ENCODE data around the gene COMP. TPM values are rescaled to one million over a fixed set of nuclear protein-coding genes. Genes with fewer than 3 reads are reported as not detected.

Gene COMP
- total RNA-seq, 1 donor from 2014 or later: not detected

DNA sequence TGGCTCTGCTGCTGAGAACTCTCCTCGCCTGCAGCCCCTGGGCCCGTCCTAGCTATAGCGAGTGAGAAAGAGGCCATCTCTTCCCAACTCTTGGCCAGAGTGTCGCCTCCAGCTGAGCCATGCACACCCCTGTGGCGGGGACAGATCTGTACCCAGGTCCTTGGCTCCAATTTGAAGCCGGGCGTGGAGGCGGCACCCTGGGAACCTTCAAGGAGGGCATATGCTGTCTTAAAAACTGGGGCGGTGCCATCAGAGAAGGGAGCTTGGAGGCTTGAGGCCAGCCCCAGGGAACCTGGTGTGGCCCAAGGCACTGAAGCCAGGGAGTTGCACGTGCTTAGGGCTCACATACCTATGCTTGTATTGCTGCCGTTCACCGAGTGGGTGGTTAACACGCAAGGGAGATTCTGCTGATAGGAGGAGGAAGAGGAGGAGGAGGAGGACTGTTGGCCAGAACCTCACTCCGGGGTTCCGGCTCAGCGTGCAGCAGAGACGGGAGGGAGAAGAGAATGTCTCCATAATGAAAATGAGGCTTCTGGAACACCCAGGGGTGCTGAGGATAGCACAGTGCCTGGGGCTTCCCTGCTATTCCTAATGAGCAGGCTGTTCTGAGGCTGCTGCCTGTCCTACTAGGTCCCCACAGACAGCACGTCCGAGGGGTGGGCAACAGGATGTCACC, 40.7 kb downstream of the COMP start:
- no peak for DNase-seq
- peaks cover 14% of the 10 kb centered on the region for H3K27me3 Mint-ChIP-seq (ENCODE audit: unreplicated experiment)
- no peaks in the 10 kb centered on the region for H3K36me3 Mint-ChIP-seq (ENCODE audit: unreplicated experiment)
- H3K9me3 Mint-ChIP-seq (ENCODE audit: unreplicated experiment): peaks cover 7% of the 10 kb centered on the region
- H3K27ac Mint-ChIP-seq (ENCODE audit: unreplicated experiment): no peak overlapping the region
- TF ChIP-seq, protein P1, sequence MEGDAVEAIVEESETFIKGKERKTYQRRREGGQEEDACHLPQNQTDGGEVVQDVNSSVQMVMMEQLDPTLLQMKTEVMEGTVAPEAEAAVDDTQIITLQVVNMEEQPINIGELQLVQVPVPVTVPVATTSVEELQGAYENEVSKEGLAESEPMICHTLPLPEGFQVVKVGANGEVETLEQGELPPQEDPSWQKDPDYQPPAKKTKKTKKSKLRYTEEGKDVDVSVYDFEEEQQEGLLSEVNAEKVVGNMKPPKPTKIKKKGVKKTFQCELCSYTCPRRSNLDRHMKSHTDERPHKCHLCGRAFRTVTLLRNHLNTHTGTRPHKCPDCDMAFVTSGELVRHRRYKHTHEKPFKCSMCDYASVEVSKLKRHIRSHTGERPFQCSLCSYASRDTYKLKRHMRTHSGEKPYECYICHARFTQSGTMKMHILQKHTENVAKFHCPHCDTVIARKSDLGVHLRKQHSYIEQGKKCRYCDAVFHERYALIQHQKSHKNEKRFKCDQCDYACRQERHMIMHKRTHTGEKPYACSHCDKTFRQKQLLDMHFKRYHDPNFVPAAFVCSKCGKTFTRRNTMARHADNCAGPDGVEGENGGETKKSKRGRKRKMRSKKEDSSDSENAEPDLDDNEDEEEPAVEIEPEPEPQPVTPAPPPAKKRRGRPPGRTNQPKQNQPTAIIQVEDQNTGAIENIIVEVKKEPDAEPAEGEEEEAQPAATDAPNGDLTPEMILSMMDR (IDR thresholded peaks at IDR 0.05; ENCODE audit: partially characterized antibody, unreplicated experiment): no peak
- no peak overlapping the region for H3K4me3 Mint-ChIP-seq (ENCODE audit: unreplicated experiment)
- H3K4me1 Mint-ChIP-seq (ENCODE audit: low read depth, unreplicated experiment): peaks cover 8% of the 10 kb centered on the region

DNA sequence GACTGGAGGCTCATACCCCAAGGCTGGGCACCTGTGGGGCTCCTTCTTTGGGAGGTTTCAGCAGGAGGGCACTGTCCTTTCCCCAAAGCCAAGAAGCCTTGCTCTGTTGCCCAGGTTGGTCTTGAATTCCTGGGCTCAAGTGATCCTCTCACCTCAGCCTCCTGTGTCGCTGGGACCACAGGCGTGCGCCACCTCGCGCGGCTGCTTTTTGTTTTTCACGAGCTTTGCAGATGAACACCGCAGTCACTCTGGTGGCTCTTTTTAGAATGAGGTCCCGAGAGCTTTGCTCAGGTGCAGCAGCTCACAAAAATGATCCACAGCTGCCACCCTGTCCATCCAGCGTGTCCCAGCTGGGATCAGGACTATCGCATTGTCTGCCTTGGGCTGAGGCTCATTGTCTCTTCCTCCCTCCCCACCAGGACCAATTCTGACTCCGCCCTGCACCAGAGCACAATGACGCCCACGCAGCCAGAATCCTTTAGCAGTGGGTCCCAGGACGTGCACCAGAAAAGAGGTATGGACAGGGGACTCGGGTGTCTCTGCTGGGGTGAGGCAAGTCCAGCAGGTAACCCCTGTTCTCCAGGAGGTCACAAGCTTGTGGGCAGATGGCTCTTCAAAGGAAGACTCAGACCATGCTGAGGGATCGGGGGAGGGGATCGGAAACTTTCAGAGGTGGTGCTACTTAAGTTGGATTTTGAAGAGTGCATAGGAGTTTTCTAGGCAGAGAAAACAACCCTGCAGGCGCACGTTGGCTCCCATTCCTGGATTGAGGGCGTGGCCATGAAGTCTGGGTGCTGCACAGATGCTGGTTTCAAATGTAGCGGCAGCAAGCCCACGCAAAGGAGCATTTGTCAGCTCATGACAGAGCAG, 41.5 kb downstream of the COMP start:
- peaks cover 9% of the 10 kb centered on the region for H3K4me1 Mint-ChIP-seq (ENCODE audit: low read depth, unreplicated experiment)
- no peaks in the 10 kb centered on the region for H3K36me3 Mint-ChIP-seq (ENCODE audit: unreplicated experiment)
- no peak for DNase-seq
- peaks cover 14% of the 10 kb centered on the region for H3K27me3 Mint-ChIP-seq (ENCODE audit: unreplicated experiment)
- H3K27ac Mint-ChIP-seq (ENCODE audit: unreplicated experiment): peak overlapping the region; percentile 76
- TF ChIP-seq, protein P1 (IDR thresholded peaks at IDR 0.05; ENCODE audit: partially characterized antibody, unreplicated experiment): no peak
- peaks cover 7% of the 10 kb centered on the region for H3K9me3 Mint-ChIP-seq (ENCODE audit: unreplicated experiment)
- H3K4me3 Mint-ChIP-seq (ENCODE audit: unreplicated experiment): peak overlapping the region; percentile 61

DNA sequence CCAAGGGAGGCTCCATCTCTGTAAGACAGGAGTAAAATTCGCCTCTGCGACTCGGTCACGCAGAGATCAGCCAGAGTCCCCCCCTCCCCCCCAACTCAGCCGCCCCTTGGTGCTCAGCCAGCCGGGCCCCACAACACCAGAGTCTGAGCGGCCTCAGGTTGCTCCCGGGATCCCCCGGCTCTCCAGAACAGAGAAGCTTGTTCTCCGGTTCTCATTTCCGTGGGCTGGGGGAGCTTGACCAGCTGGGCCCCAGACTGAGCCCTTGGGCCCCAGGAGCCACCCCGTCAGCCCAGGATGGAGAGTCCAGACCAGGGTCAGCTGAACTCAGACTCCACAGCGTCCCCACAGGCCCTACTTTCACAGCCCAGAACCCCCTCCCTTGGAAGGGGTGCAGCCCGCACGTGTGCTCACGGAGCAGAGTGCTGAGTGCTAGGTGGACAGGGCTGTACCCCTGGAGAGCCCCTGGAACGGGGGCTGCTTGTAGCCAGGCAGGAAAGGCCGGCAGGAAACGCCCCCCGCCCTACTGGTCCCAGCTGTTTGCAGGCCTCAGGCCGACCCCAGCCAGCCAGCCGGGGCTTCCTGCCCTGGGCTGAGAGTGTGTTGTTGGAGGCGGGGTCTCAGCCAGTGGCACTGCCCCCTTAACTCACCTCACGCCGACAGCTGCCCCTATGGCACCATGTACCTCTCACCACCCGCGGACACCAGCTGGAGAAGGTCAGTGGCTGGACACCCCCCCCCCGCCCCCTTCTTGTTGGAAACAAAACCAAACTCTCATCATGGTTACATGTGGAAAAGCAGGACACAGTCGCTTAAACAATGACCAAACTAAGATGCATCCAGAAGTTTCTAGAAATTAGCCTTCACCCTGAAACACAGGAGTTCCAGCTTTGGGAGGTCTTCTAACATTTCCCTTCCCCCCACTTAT, 44.4 kb downstream of the COMP start:
- Mint-ChIP-seq H3K27me3 (ENCODE audit: unreplicated experiment) (peaks cover 12% of the 10 kb centered on the region), H3K36me3 (ENCODE audit: unreplicated experiment) (no peaks in the 10 kb centered on the region), H3K4me3 (ENCODE audit: unreplicated experiment) (no peak overlapping the region), H3K9me3 (ENCODE audit: unreplicated experiment) (peaks cover 7% of the 10 kb centered on the region), H3K4me1 (ENCODE audit: low read depth, unreplicated experiment) (peaks cover 14% of the 10 kb centered on the region), H3K27ac (ENCODE audit: unreplicated experiment) (peak overlapping the region; percentile 33)
- DNase-seq: peak; percentile 43
- TF ChIP-seq, protein P1 (IDR thresholded peaks at IDR 0.05; ENCODE audit: partially characterized antibody, unreplicated experiment): no peak

DNA sequence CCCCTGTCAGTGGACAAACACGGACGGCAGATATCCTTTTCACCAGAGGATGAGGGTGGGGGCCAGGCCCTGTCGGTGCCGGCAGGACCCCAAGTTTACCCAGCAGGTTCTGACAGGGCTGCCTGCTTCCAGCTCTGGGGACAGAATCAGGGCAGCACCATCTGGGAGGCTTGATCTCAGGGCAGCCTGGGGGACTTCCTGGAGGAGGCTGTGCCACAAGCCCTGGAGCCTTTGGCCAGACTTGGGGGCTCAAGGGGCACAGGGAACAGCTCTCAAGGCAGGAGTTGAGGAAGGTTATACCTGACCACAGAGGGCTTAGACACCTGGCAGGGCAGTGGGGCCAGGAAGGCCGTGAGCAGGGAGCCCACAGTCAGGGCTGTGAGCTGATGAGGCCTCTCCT, 45.2 kb downstream of the COMP start:
- H3K36me3 Mint-ChIP-seq (ENCODE audit: unreplicated experiment): no peaks in the 10 kb centered on the region
- TF ChIP-seq, protein P1 (IDR thresholded peaks at IDR 0.05; ENCODE audit: partially characterized antibody, unreplicated experiment): no peak
- H3K4me1 Mint-ChIP-seq (ENCODE audit: low read depth, unreplicated experiment): peaks cover 14% of the 10 kb centered on the region
- DNase-seq: no peak
- H3K27me3 Mint-ChIP-seq (ENCODE audit: unreplicated experiment): peaks cover 6% of the 10 kb centered on the region
- H3K27ac Mint-ChIP-seq (ENCODE audit: unreplicated experiment): no peak overlapping the region
- peaks cover 7% of the 10 kb centered on the region for H3K9me3 Mint-ChIP-seq (ENCODE audit: unreplicated experiment)
- no peak overlapping the region for H3K4me3 Mint-ChIP-seq (ENCODE audit: unreplicated experiment)

All from glutamatergic neuron (in vitro differentiated cells).